ENCODE results near the gene CEND1. TPM values are rescaled to one million over a fixed set of nuclear protein-coding genes. Genes with fewer than 3 reads are reported as not detected.
A peak's percentile ranks its signal among the peaks of the same experiment; 100 is the strongest.

CEND1 gene
- total RNA-seq, 1 experiment from 2014 or later, result 2.7 TPM

GRCh38 chr11:818396-819128 is 28.7 kb upstream of the CEND1 start, which contains the start of gene PNPLA2 (continued):
- TF ChIP-seq ZNF532 (CRISPR knock-in tag; IDR thresholded peaks at IDR 0.05; ENCODE audit: borderline replicate concordance), result no peak
- no peak for TF ChIP-seq ZNF219 (CRISPR knock-in tag; IDR thresholded peaks at IDR 0.05; ENCODE audit: borderline replicate concordance)
- TF ChIP-seq ZNF425 (CRISPR knock-in tag; conservative IDR thresholded peaks at IDR 0.05), result no peak
- no peak for TF ChIP-seq MYBL2 (CRISPR knock-in tag; IDR thresholded peaks at IDR 0.05)
- TF ChIP-seq, protein P1, sequence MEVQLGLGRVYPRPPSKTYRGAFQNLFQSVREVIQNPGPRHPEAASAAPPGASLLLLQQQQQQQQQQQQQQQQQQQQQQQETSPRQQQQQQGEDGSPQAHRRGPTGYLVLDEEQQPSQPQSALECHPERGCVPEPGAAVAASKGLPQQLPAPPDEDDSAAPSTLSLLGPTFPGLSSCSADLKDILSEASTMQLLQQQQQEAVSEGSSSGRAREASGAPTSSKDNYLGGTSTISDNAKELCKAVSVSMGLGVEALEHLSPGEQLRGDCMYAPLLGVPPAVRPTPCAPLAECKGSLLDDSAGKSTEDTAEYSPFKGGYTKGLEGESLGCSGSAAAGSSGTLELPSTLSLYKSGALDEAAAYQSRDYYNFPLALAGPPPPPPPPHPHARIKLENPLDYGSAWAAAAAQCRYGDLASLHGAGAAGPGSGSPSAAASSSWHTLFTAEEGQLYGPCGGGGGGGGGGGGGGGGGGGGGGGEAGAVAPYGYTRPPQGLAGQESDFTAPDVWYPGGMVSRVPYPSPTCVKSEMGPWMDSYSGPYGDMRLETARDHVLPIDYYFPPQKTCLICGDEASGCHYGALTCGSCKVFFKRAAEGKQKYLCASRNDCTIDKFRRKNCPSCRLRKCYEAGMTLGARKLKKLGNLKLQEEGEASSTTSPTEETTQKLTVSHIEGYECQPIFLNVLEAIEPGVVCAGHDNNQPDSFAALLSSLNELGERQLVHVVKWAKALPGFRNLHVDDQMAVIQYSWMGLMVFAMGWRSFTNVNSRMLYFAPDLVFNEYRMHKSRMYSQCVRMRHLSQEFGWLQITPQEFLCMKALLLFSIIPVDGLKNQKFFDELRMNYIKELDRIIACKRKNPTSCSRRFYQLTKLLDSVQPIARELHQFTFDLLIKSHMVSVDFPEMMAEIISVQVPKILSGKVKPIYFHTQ (CRISPR knock-in tag; IDR thresholded peaks at IDR 0.05), result no peak
- TF ChIP-seq ZNF416 (CRISPR knock-in tag; IDR thresholded peaks at IDR 0.05), result no peak

GRCh38 chr11:816433-816779 is 26.5 kb upstream of the CEND1 start:
- Mint-ChIP-seq H3K27ac (no peak overlapping the region), H3K27me3 (ENCODE audit: low read depth) (no peaks in the 10 kb centered on the region), H3K4me3 (no peak overlapping the region), H3K36me3 (peaks cover 16% of the 10 kb centered on the region), H3K9me3 (no peaks in the 10 kb centered on the region), H3K4me1 (peaks cover 15% of the 10 kb centered on the region)
- ATAC-seq (peak; percentile 9), DNase-seq (ENCODE audit: low spot score) (no peak)
- TF ChIP-seq, protein P2, sequence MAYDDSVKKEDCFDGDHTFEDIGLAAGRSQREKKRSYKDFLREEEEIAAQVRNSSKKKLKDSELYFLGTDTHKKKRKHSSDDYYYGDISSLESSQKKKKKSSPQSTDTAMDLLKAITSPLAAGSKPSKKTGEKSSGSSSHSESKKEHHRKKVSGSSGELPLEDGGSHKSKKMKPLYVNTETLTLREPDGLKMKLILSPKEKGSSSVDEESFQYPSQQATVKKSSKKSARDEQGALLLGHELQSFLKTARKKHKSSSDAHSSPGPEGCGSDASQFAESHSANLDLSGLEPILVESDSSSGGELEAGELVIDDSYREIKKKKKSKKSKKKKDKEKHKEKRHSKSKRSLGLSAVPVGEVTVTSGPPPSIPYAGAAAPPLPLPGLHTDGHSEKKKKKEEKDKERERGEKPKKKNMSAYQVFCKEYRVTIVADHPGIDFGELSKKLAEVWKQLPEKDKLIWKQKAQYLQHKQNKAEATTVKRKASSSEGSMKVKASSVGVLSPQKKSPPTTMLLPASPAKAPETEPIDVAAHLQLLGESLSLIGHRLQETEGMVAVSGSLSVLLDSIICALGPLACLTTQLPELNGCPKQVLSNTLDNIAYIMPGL (CRISPR knock-in tag; IDR thresholded peaks at IDR 0.05), result no peak
- TF ChIP-seq SMAD4 (CRISPR knock-in tag; IDR thresholded peaks at IDR 0.05) (no peak), USF2 (CRISPR knock-in tag; IDR thresholded peaks at IDR 0.05) (no peak), ZNF671 (CRISPR knock-in tag; IDR thresholded peaks at IDR 0.05) (no peak), CDX4 (CRISPR knock-in tag; IDR thresholded peaks at IDR 0.05; ENCODE audit: borderline replicate concordance) (no peak), ZSCAN18 (CRISPR knock-in tag; IDR thresholded peaks at IDR 0.05) (no peak)
- CTCF ChIA-PET, result interaction anchor here (1.0 to 1.6 kb wide), 4 partner anchors 13 to 33 kb away, joined by 3 to 8 read pairs (median 4); no protein-coding TSS in a partner anchor
- POLR2A ChIA-PET, result interaction anchor here (1.0 kb wide), 1 partner anchor 27 kb away, joined by 4 read pairs; the partner anchor contains the start of genes POLR2L and TSPAN4

Data from WTC11 (cell line).